GM21528 (cell line): ENCODE results near the gene SPX.

Experiments
- ATAC-seq: cut with Tn5 transposase; IDR thresholded peaks from one replicate; pipeline ENCODE4 v1.9.1; 2021; ENCODE audit warnings: mild to moderate bottlenecking, moderate library complexity; ENCODE audit not compliant: unreplicated experiment, low FRiP score

SPX gene

GRCh38 chr12:21526053-21526452 lies at the start of gene SPX:
SPX (plus strand) TSS chr12:21526296; CDS start chr12:21526473, 177 bp downstream.
- ATAC-seq, result no peak

GRCh38 chr12:21476949-21477348 lies 49.1 kb upstream of the SPX start:
- ATAC-seq, result no peak

- ATAC-seq, result no peak
Measured at GRCh38 chr12:21478756-21479455, 47.2 kb upstream of the SPX start.

GRCh38 chr12:21483531-21483930 lies 42.6 kb upstream of the SPX start:
- no peak for ATAC-seq

- no peak for ATAC-seq
Measured at GRCh38 chr12:21485998-21486397, 40.1 kb upstream of the SPX start.

GRCh38 chr12:21499765-21500164 lies 26.3 kb upstream of the SPX start:
- ATAC-seq, result no peak

GRCh38 chr12:21500786-21501257 lies 25.3 kb upstream of the SPX start:
- ATAC-seq, result peak; percentile 12

- ATAC-seq, result peak; percentile 99
Measured at GRCh38 chr12:21501258-21502163, 24.6 kb upstream of the SPX start, which contains the start of the genes GOLT1B and RECQL. GOLT1B (plus strand) TSS chr12:21501789; CDS start chr12:21501924, 135 bp downstream. RECQL (minus strand) TSS chr12:21501635; CDS start chr12:21499570, 2,065 bp downstream.

- no peak for ATAC-seq
Measured at GRCh38 chr12:21502164-21502496, 24.0 kb upstream of the SPX start.

GRCh38 chr12:21502872-21503271 lies 23.2 kb upstream of the SPX start:
- no peak for ATAC-seq

GRCh38 chr12:21505888-21506287 lies 20.2 kb upstream of the SPX start:
- ATAC-seq, result no peak

GRCh38 chr12:21507849-21508248 lies 18.2 kb upstream of the SPX start:
- no peak for ATAC-seq

GRCh38 chr12:21509768-21510167 lies 16.3 kb upstream of the SPX start:
- peak; percentile 88 for ATAC-seq

- no peak for ATAC-seq
Measured at GRCh38 chr12:21516281-21516680, 9.8 kb upstream of the SPX start.

GRCh38 chr12:21518451-21518850 lies 7.6 kb upstream of the SPX start:
- no peak for ATAC-seq

GRCh38 chr12:21521541-21521940 lies 4.6 kb upstream of the SPX start:
- no peak for ATAC-seq

- ATAC-seq, result no peak
Measured at GRCh38 chr12:21523148-21523547, 2.9 kb upstream of the SPX start.

GRCh38 chr12:21526721-21527345 lies 737 bp downstream of the SPX start:
- no peak for ATAC-seq

GRCh38 chr12:21527451-21528180 lies 1.5 kb downstream of the SPX start:
- ATAC-seq, result peak; percentile 94

- no peak for ATAC-seq
Measured at GRCh38 chr12:21528953-21529352, 2.9 kb downstream of the SPX start.
